ENCODE measurements around the gene NOS1AP.
"Not testable (repeated sequence)": the region's sequence is repeated elsewhere in the genome, so short reads cannot be mapped to it uniquely, and the experiment has no call there.

NOS1AP gene

DNA sequence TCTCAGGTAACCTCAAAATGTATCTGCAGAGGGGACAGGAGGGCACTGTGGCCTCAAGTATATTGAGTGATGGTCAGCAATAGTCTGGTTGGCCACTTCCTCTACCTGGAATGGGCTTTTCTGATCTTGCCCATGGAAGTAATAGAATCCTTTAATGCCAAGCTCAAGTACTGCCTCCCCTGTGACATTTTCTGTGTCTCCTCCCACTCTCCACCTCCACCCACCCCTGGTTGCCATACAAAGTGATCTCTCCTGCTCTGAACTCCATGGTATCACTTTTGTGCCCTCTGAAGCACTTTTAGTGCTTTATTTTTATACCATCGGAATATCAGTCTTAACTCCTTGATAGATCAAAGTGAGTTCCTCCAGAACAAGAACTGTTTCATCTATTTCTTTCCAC is 9.2 kb upstream of the NOS1AP start:
- no peaks in the 10 kb centered on the region for H3K36me3 ChIP-seq (ENCODE audit: control insufficient read depth, insufficient read depth, low read length)
- H3K27me3 ChIP-seq (ENCODE audit: control insufficient read depth, insufficient read depth, low read length) = no peaks in the 10 kb centered on the region
- no peak overlapping the region for H3K4me3 ChIP-seq (ENCODE audit: low read depth, low read length)
- H3K4me1 ChIP-seq (ENCODE audit: control insufficient read depth, insufficient read depth, low read length) = peaks cover 5% of the 10 kb centered on the region
- H3K9me3 ChIP-seq (ENCODE audit: control insufficient read depth, insufficient read depth, low read length) = no peaks in the 10 kb centered on the region
- H3K9ac ChIP-seq (ENCODE audit: low read depth, low read length) = no peak overlapping the region

DNA sequence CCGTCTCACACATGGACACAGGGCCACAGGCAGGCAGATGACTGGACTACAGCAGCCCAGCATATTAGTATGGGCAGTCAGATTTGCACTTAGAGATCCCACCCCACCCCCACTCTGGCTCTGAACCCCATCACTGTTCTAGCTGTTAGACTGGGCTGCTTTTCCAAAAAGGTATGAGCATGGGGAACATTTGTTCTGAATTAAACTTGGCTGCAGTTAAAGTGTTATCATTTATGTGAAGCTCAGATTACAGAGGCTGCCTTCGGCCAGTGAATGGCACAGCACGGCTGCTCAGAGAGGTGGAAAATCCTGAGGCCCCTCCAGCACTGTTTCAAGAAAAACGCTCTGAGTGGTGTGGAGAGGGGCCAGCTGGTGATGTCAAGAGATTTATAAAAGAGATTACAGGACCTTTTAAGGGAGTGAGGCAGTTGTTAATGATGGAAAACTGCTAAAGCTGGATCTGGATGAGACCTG is 6.9 kb upstream of the NOS1AP start:
- H3K9me3 ChIP-seq (ENCODE audit: control insufficient read depth, insufficient read depth, low read length) = no peaks in the 10 kb centered on the region
- H3K4me3 ChIP-seq (ENCODE audit: low read depth, low read length) = no peak overlapping the region
- no peaks in the 10 kb centered on the region for H3K27me3 ChIP-seq (ENCODE audit: control insufficient read depth, insufficient read depth, low read length)
- H3K4me1 ChIP-seq (ENCODE audit: control insufficient read depth, insufficient read depth, low read length) = peaks cover 6% of the 10 kb centered on the region
- no peaks in the 10 kb centered on the region for H3K36me3 ChIP-seq (ENCODE audit: control insufficient read depth, insufficient read depth, low read length)
- no peak overlapping the region for H3K9ac ChIP-seq (ENCODE audit: low read depth, low read length)

DNA sequence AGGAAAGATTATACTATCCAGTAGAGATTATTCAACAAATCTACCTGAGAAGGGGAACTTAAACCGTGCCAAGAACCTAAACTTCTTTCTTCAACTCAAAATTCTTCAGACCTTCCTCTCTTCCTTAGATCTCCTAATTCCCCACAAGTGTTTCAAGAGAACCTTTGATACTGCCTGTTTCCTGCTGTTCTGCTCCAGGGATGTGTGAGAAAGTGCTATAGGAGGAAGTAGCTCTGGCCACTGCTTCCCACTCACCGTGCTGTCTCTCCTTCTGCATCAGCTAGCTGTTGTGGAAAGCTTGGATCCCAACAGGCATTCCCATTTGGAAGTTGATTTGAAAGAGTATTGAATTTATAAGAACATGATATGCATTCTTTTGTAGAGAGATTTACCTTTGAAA is 4.5 kb upstream of the NOS1AP start:
- H3K4me3 ChIP-seq (ENCODE audit: low read depth, low read length) = no peak overlapping the region

DNA sequence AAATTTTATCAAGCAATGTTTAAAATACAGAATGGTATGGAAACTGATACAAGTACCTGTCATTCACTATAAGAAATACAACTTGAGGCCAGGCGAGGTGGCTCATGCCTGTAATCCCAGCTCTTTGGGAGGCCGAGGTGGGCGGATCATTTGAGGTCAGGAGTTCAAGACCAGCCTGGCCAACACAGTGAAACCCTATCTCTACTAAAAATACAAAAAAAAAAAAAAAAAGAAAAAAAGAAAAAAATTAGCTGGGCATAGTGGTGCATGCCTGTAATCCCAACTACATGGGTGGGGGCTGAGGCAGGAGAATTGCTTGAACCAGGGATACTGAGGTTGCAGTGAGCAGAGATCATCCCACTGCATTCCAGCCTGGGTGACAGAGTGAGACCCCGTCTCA is 2.7 kb upstream of the NOS1AP start:
- H3K27me3 ChIP-seq (ENCODE audit: control insufficient read depth, insufficient read depth, low read length); H3K9me3 ChIP-seq (ENCODE audit: control insufficient read depth, insufficient read depth, low read length); H3K36me3 ChIP-seq (ENCODE audit: control insufficient read depth, insufficient read depth, low read length); H3K4me3 ChIP-seq (ENCODE audit: low read depth, low read length); H3K9ac ChIP-seq (ENCODE audit: low read depth, low read length): not testable (repeated sequence)
- peaks cover 15% of the 10 kb centered on the region for H3K4me1 ChIP-seq (ENCODE audit: control insufficient read depth, insufficient read depth, low read length)

More for the DNA sequence above, 4.5 kb upstream of the NOS1AP start:
- H3K9ac ChIP-seq (ENCODE audit: low read depth, low read length) = no peak overlapping the region
- H3K36me3 ChIP-seq (ENCODE audit: control insufficient read depth, insufficient read depth, low read length) = no peaks in the 10 kb centered on the region
- no peaks in the 10 kb centered on the region for H3K27me3 ChIP-seq (ENCODE audit: control insufficient read depth, insufficient read depth, low read length)
- no peaks in the 10 kb centered on the region for H3K9me3 ChIP-seq (ENCODE audit: control insufficient read depth, insufficient read depth, low read length)
- peaks cover 11% of the 10 kb centered on the region for H3K4me1 ChIP-seq (ENCODE audit: control insufficient read depth, insufficient read depth, low read length)

DNA sequence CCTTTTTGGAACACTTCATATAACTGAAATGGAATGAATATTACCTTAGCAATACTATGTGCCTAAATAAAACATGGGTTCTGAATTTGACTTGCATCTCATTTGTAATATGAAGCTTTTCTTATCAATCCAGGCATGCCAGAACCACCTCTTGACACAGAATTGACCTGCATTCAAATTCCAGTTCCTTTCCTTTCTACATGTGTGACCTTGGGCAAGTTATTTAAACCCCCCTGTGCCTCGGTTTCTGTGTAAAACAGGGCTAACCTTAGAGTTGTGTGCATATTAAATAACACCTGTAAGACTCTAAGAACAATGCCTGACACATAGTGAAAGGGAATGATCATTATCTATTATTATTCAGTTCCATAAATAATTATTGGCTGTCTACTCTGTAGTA is 2.0 kb upstream of the NOS1AP start:
- no peak overlapping the region for H3K4me3 ChIP-seq (ENCODE audit: low read depth, low read length)
- no peaks in the 10 kb centered on the region for H3K9me3 ChIP-seq (ENCODE audit: control insufficient read depth, insufficient read depth, low read length)
- no peak overlapping the region for H3K9ac ChIP-seq (ENCODE audit: low read depth, low read length)
- no peaks in the 10 kb centered on the region for H3K36me3 ChIP-seq (ENCODE audit: control insufficient read depth, insufficient read depth, low read length)
- peaks cover 17% of the 10 kb centered on the region for H3K4me1 ChIP-seq (ENCODE audit: control insufficient read depth, insufficient read depth, low read length)
- H3K27me3 ChIP-seq (ENCODE audit: control insufficient read depth, insufficient read depth, low read length) = no peaks in the 10 kb centered on the region

DNA sequence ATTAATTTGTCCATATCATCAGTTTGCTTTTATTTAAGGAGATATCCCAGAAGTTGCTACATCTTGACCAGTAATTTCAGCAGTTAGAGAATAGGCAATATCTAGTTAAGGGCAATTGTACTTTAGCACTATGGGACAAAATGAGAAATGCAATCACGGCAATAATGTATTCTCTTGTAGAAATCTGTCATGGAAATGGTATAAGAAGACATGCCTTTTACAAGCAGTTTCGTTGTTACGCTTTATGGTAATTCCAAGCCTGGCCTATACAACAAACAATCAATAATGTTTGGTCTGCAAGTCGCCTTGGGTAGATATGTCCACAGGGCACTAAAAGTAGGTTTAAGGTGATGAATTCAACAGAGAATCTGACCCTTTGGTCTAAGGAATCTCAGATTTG is 1.2 kb upstream of the NOS1AP start:
- Histone ChIP-seq H3K27me3 (ENCODE audit: control insufficient read depth, insufficient read depth, low read length) (no peaks in the 10 kb centered on the region), H3K4me1 (ENCODE audit: control insufficient read depth, insufficient read depth, low read length) (peaks cover 20% of the 10 kb centered on the region), H3K4me3 (ENCODE audit: low read depth, low read length) (no peak overlapping the region), H3K9ac (ENCODE audit: low read depth, low read length) (no peak overlapping the region), H3K36me3 (ENCODE audit: control insufficient read depth, insufficient read depth, low read length) (no peaks in the 10 kb centered on the region), H3K9me3 (ENCODE audit: control insufficient read depth, insufficient read depth, low read length) (no peaks in the 10 kb centered on the region)

DNA sequence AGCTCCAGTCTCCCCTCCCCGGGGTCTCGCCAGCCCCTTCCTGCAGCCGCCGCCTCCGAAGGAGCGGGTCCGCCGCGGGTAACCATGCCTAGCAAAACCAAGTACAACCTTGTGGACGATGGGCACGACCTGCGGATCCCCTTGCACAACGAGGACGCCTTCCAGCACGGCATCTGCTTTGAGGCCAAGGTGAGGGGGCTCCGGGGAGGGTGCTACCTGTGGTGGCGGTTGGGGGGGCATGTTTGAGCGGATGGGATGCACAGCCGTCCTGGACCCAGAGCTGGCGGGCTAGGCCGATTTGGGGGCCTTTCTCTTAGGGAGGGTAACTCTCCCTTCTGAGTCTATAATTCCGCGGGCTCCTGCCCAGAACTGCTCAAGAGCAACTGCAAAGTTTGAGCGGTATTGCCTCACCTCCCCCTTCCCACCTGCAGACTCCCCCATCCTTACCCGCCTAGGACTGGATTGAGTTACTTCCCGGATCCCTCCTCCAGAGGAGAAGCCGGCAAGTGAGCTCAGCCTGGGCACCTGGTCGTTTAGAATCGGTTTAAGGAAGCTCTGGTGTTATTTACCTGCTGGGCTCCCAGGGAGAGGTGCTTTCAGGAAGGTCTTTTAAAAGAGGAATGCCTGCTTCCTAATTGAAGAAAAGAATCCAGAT is 730 bp downstream of the NOS1AP start:
- no peaks in the 10 kb centered on the region for H3K27me3 ChIP-seq (ENCODE audit: control insufficient read depth, insufficient read depth, low read length)
- peak overlapping the region; percentile 40 for H3K9ac ChIP-seq (ENCODE audit: low read depth, low read length)
- H3K36me3 ChIP-seq (ENCODE audit: control insufficient read depth, insufficient read depth, low read length) = peaks cover 5% of the 10 kb centered on the region
- peak overlapping the region; percentile 75 for H3K4me3 ChIP-seq (ENCODE audit: low read depth, low read length)
- peaks cover 6% of the 10 kb centered on the region for H3K9me3 ChIP-seq (ENCODE audit: control insufficient read depth, insufficient read depth, low read length)
- H3K4me1 ChIP-seq (ENCODE audit: control insufficient read depth, insufficient read depth, low read length) = peaks cover 18% of the 10 kb centered on the region

DNA sequence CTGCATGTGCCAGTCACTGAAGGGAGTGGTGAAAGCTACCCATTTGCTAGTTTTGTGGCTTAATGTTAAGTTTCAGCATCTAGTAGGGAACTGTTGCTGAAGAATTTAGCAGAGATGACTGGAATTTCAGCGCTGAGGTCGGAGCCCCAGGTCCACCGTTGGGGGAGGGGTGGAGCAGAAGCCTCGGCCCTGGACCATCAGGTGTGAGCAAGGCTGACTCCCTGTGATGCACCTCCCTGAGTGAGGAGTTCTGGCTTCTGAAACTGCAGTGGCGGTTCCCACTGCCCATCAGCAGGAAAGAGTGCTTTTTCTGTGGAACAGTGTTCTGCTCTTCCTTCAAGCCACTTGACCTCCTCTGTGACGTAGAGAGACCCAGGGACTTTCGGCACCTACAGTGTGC is 1.3 kb downstream of the NOS1AP start:
- Histone ChIP-seq H3K9ac (ENCODE audit: low read depth, low read length) (peak overlapping the region; percentile 40), H3K4me3 (ENCODE audit: low read depth, low read length) (peak overlapping the region; percentile 75), H3K9me3 (ENCODE audit: control insufficient read depth, insufficient read depth, low read length) (peaks cover 6% of the 10 kb centered on the region), H3K4me1 (ENCODE audit: control insufficient read depth, insufficient read depth, low read length) (peaks cover 16% of the 10 kb centered on the region), H3K27me3 (ENCODE audit: control insufficient read depth, insufficient read depth, low read length) (no peaks in the 10 kb centered on the region), H3K36me3 (ENCODE audit: control insufficient read depth, insufficient read depth, low read length) (peaks cover 5% of the 10 kb centered on the region)

DNA sequence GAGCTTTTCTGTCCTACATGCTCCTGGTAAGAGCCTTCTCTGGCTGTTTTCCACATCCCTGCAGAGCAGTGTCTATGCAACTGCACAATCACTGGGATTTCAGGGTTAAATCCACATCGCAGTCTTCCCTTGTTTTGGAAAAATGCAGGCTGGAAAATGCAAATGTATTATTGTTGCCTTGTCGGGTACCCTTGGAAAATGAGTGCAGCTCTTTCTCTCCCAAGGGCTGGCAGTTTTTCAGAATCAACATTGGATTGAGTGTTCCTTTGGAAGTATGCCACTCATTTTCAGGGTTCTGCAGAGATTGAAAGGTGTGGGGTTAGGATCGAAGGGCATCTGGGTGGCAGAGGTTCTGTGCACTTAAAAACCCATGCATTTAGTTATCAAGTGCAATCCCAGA is 3.2 kb downstream of the NOS1AP start:
- peaks cover 5% of the 10 kb centered on the region for H3K36me3 ChIP-seq (ENCODE audit: control insufficient read depth, insufficient read depth, low read length)
- peaks cover 18% of the 10 kb centered on the region for H3K4me1 ChIP-seq (ENCODE audit: control insufficient read depth, insufficient read depth, low read length)
- H3K9me3 ChIP-seq (ENCODE audit: control insufficient read depth, insufficient read depth, low read length) = peaks cover 6% of the 10 kb centered on the region
- no peak overlapping the region for H3K4me3 ChIP-seq (ENCODE audit: low read depth, low read length)
- H3K27me3 ChIP-seq (ENCODE audit: control insufficient read depth, insufficient read depth, low read length) = no peaks in the 10 kb centered on the region
- no peak overlapping the region for H3K9ac ChIP-seq (ENCODE audit: low read depth, low read length)

DNA sequence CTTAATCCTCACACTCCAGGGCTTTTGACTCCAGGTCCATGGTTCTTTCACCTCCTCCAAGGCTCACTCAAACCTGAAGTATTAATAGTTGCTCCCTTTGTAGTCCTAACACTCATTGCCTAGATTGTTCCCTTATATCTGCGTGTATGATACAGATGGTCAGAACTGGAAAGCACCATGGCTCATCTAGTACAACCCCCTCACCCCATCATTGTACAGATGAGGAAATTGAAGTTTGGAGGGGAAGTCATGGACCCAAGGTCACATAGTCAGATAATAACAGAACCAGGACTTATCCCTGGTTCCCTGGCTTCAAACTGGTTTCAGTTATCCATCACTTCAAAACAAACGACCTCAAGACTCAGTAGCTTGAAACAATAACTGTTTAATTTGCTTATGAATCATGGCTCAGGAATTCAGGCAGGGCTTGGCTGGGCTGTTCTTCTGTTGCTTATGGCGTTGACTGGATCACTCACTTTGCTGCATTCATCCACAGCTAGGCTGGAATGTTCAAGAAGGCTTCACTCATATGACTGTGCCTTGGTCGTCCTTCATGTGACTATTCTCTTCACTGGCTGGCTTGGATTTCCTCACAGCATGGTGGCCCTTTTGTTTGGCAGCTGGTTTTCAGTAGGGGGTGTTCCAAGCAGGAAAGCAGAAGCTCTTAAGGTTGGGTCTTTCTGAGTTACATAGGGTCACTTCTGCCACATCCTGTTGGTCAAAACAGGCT is 5.0 kb downstream of the NOS1AP start:
- H3K27me3 ChIP-seq (ENCODE audit: control insufficient read depth, insufficient read depth, low read length) = no peaks in the 10 kb centered on the region

DNA sequence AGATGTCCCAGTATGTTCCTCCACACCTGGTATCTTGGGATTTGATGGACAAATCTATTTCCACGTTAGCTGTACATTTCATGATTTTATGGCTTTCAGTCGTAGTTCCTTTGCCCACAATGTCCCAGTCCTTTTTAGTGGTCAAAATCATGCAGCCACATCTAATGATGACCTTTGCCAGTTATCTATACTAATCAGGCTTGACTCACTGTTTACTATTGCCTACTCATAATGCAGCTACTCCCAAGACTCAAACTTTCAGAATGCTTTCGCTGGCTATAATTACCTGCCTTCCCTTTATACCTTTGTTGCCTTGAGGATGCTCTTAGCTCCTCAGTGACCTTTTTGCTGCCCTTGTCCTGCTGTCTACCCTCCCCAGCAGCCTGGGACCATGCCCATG is 6.4 kb downstream of the NOS1AP start:
- Histone ChIP-seq H3K4me3 (ENCODE audit: low read depth, low read length) (no peak overlapping the region), H3K9me3 (ENCODE audit: control insufficient read depth, insufficient read depth, low read length) (peaks cover 6% of the 10 kb centered on the region), H3K9ac (ENCODE audit: low read depth, low read length) (no peak overlapping the region), H3K27me3 (ENCODE audit: control insufficient read depth, insufficient read depth, low read length) (no peaks in the 10 kb centered on the region), H3K36me3 (ENCODE audit: control insufficient read depth, insufficient read depth, low read length) (peaks cover 5% of the 10 kb centered on the region), H3K4me1 (ENCODE audit: control insufficient read depth, insufficient read depth, low read length) (peaks cover 23% of the 10 kb centered on the region)

More for the DNA sequence above, 5.0 kb downstream of the NOS1AP start:
- peaks cover 6% of the 10 kb centered on the region for H3K9me3 ChIP-seq (ENCODE audit: control insufficient read depth, insufficient read depth, low read length)
- H3K4me1 ChIP-seq (ENCODE audit: control insufficient read depth, insufficient read depth, low read length) = peaks cover 18% of the 10 kb centered on the region
- H3K36me3 ChIP-seq (ENCODE audit: control insufficient read depth, insufficient read depth, low read length) = peaks cover 5% of the 10 kb centered on the region
- H3K9ac ChIP-seq (ENCODE audit: low read depth, low read length) = no peak overlapping the region
- H3K4me3 ChIP-seq (ENCODE audit: low read depth, low read length) = no peak overlapping the region

DNA sequence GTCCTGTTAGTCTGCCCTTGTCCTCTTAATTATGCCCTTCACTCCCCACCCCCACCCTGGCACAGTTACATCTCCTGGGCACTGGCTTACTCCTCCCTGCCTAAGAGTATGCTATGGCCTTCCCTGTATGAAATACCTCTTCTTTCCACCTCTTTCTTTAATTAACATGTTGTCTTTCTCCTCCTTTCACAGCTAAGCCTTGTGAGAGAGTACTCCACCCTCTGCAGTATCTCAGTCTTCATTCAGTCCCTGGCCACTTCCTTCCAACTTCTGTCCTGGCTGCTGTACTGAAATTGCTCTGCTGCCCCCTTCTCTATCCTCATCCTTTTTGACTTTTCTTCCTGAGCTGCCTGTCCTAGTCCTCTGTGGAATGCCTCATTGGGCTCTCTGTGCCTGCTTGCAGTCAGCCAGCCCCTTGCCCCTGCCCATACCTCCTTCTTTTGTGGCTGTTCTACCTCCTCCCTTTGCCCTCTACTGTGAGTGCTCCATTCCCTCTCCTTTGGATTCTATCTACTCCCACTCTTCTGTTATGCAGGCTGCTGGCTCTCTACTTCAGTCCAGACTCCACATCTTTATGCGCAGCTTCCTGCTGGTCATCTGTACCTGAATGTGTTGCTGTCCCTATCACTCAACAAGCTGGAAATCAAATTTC is 8.3 kb downstream of the NOS1AP start:
- Histone ChIP-seq H3K9ac (ENCODE audit: low read depth, low read length) (no peak overlapping the region), H3K27me3 (ENCODE audit: control insufficient read depth, insufficient read depth, low read length) (no peaks in the 10 kb centered on the region), H3K9me3 (ENCODE audit: control insufficient read depth, insufficient read depth, low read length) (peaks cover 6% of the 10 kb centered on the region), H3K4me3 (ENCODE audit: low read depth, low read length) (no peak overlapping the region), H3K4me1 (ENCODE audit: control insufficient read depth, insufficient read depth, low read length) (peaks cover 15% of the 10 kb centered on the region), H3K36me3 (ENCODE audit: control insufficient read depth, insufficient read depth, low read length) (peaks cover 5% of the 10 kb centered on the region)
